GM06990 (cell line): Measurements from ENCODE around the gene ADA.

Experiments
- DNase-seq: peaks from one replicate; pipeline ENCODE4 v3.0.0-alpha.2; 2011; ENCODE audit not compliant: insufficient read length; ENCODE audit errors: extremely low read depth
- H3K27me3 ChIP-seq: replicated peaks from 2 replicates; pipeline ENCODE4 v1.6.0; 2011; ENCODE audit warnings: low read length; ENCODE audit not compliant: control insufficient read depth, insufficient read depth
- H3K36me3 ChIP-seq: 2 replicates; pipeline ENCODE4 v1.5.1; 2011; ENCODE audit warnings: low read length; ENCODE audit not compliant: control insufficient read depth, insufficient read depth
- H3K4me3 ChIP-seq: replicated peaks from 2 replicates; pipeline ENCODE4 v1.5.1; 2011; ENCODE audit warnings: low read depth, mild to moderate bottlenecking, control low read depth, low read length
- TF ChIP-seq, protein P1 (sequence below): IDR thresholded peaks from 2 replicates; pipeline ENCODE4 v1.5.1; 2011; ENCODE audit warnings: low read length, control low read depth, mild to moderate bottlenecking, inconsistent platforms; ENCODE audit not compliant: insufficient read depth, poor library complexity, severe bottlenecking

ADA gene

DNA sequence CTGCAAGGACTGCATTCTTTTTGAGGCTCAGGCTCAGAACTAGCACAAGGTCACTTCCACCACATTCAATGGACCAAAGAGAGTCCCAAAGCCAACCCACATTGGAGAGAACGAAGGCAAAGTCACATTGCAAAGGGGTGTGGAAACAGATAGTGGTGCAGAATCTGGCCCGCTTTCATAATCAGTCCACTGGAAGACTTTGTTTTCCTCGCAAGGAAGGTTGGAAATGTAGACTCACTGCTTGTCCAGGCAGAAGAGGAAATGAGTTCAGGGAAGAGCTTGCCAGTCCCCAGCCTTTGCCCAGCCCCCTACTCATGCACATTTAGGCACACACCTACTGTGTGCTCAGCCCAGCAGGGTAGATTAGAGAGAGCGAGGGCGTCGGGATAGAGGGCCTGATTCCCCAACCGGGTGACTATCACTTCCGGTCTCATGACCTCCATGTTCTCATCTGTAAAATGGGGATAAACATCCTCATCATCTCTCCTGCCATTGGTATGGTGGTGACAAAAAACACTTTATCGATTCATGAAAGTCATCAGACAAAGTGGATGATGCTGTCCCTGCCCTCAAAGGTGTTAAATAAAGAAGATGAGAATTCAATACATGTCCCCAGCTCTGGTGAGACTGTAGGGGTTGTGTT is 39.4 kb upstream of the ADA start:
- TF ChIP-seq, protein P1, sequence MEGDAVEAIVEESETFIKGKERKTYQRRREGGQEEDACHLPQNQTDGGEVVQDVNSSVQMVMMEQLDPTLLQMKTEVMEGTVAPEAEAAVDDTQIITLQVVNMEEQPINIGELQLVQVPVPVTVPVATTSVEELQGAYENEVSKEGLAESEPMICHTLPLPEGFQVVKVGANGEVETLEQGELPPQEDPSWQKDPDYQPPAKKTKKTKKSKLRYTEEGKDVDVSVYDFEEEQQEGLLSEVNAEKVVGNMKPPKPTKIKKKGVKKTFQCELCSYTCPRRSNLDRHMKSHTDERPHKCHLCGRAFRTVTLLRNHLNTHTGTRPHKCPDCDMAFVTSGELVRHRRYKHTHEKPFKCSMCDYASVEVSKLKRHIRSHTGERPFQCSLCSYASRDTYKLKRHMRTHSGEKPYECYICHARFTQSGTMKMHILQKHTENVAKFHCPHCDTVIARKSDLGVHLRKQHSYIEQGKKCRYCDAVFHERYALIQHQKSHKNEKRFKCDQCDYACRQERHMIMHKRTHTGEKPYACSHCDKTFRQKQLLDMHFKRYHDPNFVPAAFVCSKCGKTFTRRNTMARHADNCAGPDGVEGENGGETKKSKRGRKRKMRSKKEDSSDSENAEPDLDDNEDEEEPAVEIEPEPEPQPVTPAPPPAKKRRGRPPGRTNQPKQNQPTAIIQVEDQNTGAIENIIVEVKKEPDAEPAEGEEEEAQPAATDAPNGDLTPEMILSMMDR = no peak
- Histone ChIP-seq H3K36me3 (no peaks in the 10 kb centered on the region), H3K27me3 (no peaks in the 10 kb centered on the region; the same call in 1 of the 2 replicates), H3K4me3 (no peak overlapping the region)
- no peak for DNase-seq

DNA sequence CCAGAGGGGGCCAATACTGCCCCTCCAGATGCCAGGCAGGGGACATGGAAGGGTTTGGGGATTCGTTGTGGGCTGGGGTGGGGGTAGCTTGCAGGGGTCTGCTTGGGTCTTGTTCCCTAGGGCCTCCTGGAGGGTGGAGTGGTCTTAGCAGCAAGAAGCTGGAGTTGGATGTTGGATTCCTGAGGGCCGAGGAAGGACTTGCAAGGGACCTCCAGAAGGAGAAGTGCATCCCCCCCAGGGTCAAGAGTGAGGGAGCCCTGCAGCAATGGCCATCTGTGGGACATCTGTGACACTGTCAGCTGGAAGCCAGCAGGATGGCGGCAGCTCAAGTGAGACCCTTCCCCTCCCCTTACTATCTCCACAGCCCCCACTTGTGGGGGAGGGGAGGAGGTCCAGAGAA is 38.3 kb upstream of the ADA start:
- DNase-seq = no peak
- TF ChIP-seq, protein P1 = no peak
- Histone ChIP-seq H3K36me3 (no peaks in the 10 kb centered on the region), H3K27me3 (no peaks in the 10 kb centered on the region; the same call in 1 of the 2 replicates), H3K4me3 (no peak overlapping the region)

- TF ChIP-seq, protein P1 = no peak
- DNase-seq = no peak
- H3K36me3 ChIP-seq = no peaks in the 10 kb centered on the region
Measured at GRCh38 chr20:44688053-44688625, 36.6 kb upstream of the ADA start.

GRCh38 chr20:44686934-44687333 is 35.4 kb upstream of the ADA start:
- H3K36me3 ChIP-seq = no peaks in the 10 kb centered on the region
- TF ChIP-seq, protein P1 = no peak
- H3K27me3 ChIP-seq = no peaks in the 10 kb centered on the region; the same call in 1 of the 2 replicates
- DNase-seq = no peak
- no peak overlapping the region for H3K4me3 ChIP-seq

More at GRCh38 chr20:44688053-44688625, 36.6 kb upstream of the ADA start:
- Histone ChIP-seq H3K4me3 (no peak overlapping the region), H3K27me3 (no peaks in the 10 kb centered on the region; the same call in 1 of the 2 replicates)

- Histone ChIP-seq H3K4me3 (no peak overlapping the region), H3K27me3 (no peaks in the 10 kb centered on the region), H3K36me3 (no peaks in the 10 kb centered on the region)
- TF ChIP-seq, protein P1 = no peak
- no peak for DNase-seq
Measured at GRCh38 chr20:44684047-44684967, 32.8 kb upstream of the ADA start.
